Measurements from ENCODE around the gene HAL.

Gene HAL

GRCh38 chr12:96029826-96030225 is 33.7 kb upstream of the HAL start:
- Mint-ChIP-seq H3K36me3 (ENCODE audit: low read depth) (peaks cover 15% of the 10 kb centered on the region), H3K27me3 (ENCODE audit: low read depth) (no peaks in the 10 kb centered on the region), H3K27ac (no peak overlapping the region), H3K9me3 (no peaks in the 10 kb centered on the region), H3K4me3 (no peak overlapping the region), H3K4me1 (ENCODE audit: low read depth) (peaks cover 18% of the 10 kb centered on the region)

- no peaks in the 10 kb centered on the region for H3K9me3 Mint-ChIP-seq
- peaks cover 17% of the 10 kb centered on the region for H3K36me3 Mint-ChIP-seq (ENCODE audit: low read depth)
- no peak overlapping the region for H3K4me3 Mint-ChIP-seq
- no peaks in the 10 kb centered on the region for H3K27me3 Mint-ChIP-seq (ENCODE audit: low read depth)
- H3K27ac Mint-ChIP-seq: no peak overlapping the region
- H3K4me1 Mint-ChIP-seq (ENCODE audit: low read depth): peaks cover 15% of the 10 kb centered on the region
Observed at GRCh38 chr12:96028538-96028937, 32.4 kb upstream of the HAL start.

GRCh38 chr12:96026331-96026730 is 30.2 kb upstream of the HAL start:
- H3K36me3 Mint-ChIP-seq (ENCODE audit: low read depth): peaks cover 27% of the 10 kb centered on the region
- peaks cover 15% of the 10 kb centered on the region for H3K4me1 Mint-ChIP-seq (ENCODE audit: low read depth)
- H3K4me3 Mint-ChIP-seq: no peak overlapping the region
- no peaks in the 10 kb centered on the region for H3K9me3 Mint-ChIP-seq
- H3K27me3 Mint-ChIP-seq (ENCODE audit: low read depth): no peaks in the 10 kb centered on the region
- no peak overlapping the region for H3K27ac Mint-ChIP-seq

- H3K36me3 Mint-ChIP-seq (ENCODE audit: low read depth): peaks cover 27% of the 10 kb centered on the region
- H3K27me3 Mint-ChIP-seq (ENCODE audit: low read depth): no peaks in the 10 kb centered on the region
- no peak overlapping the region for H3K4me3 Mint-ChIP-seq
- no peaks in the 10 kb centered on the region for H3K9me3 Mint-ChIP-seq
- H3K27ac Mint-ChIP-seq: no peak overlapping the region
- peaks cover 14% of the 10 kb centered on the region for H3K4me1 Mint-ChIP-seq (ENCODE audit: low read depth)
Observed at GRCh38 chr12:96025518-96025917, 29.4 kb upstream of the HAL start.

DNA sequence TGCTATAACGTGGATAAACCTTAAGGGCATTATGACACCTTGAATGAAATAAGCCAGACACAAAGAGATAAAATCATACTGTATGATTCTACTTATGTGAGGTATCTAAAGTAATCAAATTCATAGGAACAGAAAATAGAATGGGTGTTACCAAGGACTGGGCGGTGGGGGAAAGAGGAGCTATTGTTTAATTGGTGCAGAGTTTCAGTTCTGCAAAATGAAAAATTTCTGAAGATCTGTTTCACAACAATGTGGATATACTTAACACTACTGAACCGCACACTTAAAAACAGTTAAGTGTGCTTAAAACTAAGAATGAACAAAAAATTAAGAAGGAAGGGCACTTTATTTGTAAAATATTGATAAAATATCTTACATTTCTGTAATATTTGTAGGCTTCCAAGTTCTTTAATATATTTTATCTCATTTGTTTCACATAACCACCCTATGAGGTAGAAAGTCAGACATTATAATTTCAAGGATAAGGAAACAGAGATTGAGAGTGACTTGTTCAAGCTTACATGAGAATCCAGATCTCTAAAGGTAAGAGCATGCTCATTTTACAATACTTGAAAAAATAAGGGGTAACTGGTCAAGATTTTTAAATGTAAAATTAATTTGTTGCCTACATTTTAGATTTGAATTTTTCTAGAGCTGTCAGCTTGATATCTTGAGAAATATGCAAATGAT is 24.3 kb upstream of the HAL start:
- peaks cover 3% of the 10 kb centered on the region for H3K4me1 Mint-ChIP-seq (ENCODE audit: low read depth)

GRCh38 chr12:96015672-96016071 is 19.5 kb upstream of the HAL start:
- H3K27ac Mint-ChIP-seq: no peak overlapping the region
- peaks cover 1% of the 10 kb centered on the region for H3K4me1 Mint-ChIP-seq (ENCODE audit: low read depth)
- H3K9me3 Mint-ChIP-seq: no peaks in the 10 kb centered on the region
- no peaks in the 10 kb centered on the region for H3K27me3 Mint-ChIP-seq (ENCODE audit: low read depth)
- no peak overlapping the region for H3K4me3 Mint-ChIP-seq
- H3K36me3 Mint-ChIP-seq (ENCODE audit: low read depth): peaks cover 27% of the 10 kb centered on the region

More for the DNA sequence above, 24.3 kb upstream of the HAL start:
- Mint-ChIP-seq H3K4me3 (no peak overlapping the region), H3K27ac (no peak overlapping the region), H3K27me3 (ENCODE audit: low read depth) (no peaks in the 10 kb centered on the region), H3K36me3 (ENCODE audit: low read depth) (peaks cover 30% of the 10 kb centered on the region), H3K9me3 (no peaks in the 10 kb centered on the region)

GRCh38 chr12:96014943-96015599 is 18.9 kb upstream of the HAL start:
- Mint-ChIP-seq H3K27me3 (ENCODE audit: low read depth) (no peaks in the 10 kb centered on the region), H3K4me3 (no peak overlapping the region), H3K9me3 (no peaks in the 10 kb centered on the region), H3K27ac (no peak overlapping the region), H3K36me3 (ENCODE audit: low read depth) (peaks cover 30% of the 10 kb centered on the region), H3K4me1 (ENCODE audit: low read depth) (no peaks in the 10 kb centered on the region)

DNA sequence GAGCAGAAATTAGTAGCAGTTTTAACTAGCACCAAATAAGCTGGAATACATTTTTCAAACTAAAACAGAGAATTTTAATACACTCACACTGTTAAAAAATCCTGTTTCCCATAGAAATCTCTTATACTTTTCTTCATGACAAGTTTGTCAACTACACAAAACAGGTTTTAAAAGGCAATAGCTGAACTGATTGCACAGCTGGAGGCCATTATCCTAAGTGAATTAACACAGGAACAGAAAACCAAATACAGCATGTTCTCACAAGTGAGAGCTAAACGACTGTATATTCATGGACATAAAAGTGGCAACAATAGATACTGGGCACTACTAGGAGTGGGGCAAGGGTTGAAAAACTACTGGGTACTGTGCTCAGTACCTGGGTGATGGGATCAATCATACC is 11.6 kb upstream of the HAL start:
- no peaks in the 10 kb centered on the region for H3K9me3 Mint-ChIP-seq
- no peak overlapping the region for H3K4me3 Mint-ChIP-seq
- no peaks in the 10 kb centered on the region for H3K27me3 Mint-ChIP-seq (ENCODE audit: low read depth)
- H3K4me1 Mint-ChIP-seq (ENCODE audit: low read depth): no peaks in the 10 kb centered on the region
- H3K27ac Mint-ChIP-seq: no peak overlapping the region
- H3K36me3 Mint-ChIP-seq (ENCODE audit: low read depth): peaks cover 25% of the 10 kb centered on the region

DNA sequence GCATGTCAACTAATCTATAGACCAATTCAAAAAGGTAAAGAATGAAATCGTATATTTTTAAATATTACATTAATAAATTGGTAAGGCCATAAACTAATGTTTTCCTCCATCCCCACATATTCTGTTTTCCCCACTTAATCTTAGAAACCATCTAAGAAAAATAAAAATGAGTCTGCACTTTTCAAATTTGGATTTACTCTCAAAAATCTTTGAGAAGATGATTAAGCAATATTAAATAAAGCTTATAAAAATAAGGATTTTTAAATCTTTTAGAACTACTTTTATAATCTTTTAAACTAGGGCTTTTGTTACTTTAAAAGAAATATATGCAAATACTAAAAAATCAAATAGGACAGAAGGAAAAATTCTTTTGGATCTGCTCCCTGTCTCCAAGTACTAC is 10.6 kb upstream of the HAL start:
- H3K9me3 Mint-ChIP-seq: no peaks in the 10 kb centered on the region
- H3K36me3 Mint-ChIP-seq (ENCODE audit: low read depth): peaks cover 27% of the 10 kb centered on the region
- H3K27me3 Mint-ChIP-seq (ENCODE audit: low read depth): no peaks in the 10 kb centered on the region
- H3K4me1 Mint-ChIP-seq (ENCODE audit: low read depth): no peaks in the 10 kb centered on the region
- no peak overlapping the region for H3K27ac Mint-ChIP-seq
- H3K4me3 Mint-ChIP-seq: no peak overlapping the region

GRCh38 chr12:96000858-96001257 is 4.7 kb upstream of the HAL start:
- peaks cover 15% of the 10 kb centered on the region for H3K36me3 Mint-ChIP-seq (ENCODE audit: low read depth)
- no peaks in the 10 kb centered on the region for H3K27me3 Mint-ChIP-seq (ENCODE audit: low read depth)
- H3K9me3 Mint-ChIP-seq: no peaks in the 10 kb centered on the region
- no peak overlapping the region for H3K27ac Mint-ChIP-seq
- no peak overlapping the region for H3K4me3 Mint-ChIP-seq
- peaks cover 12% of the 10 kb centered on the region for H3K4me1 Mint-ChIP-seq (ENCODE audit: low read depth)

GRCh38 chr12:95999484-95999883 is 3.3 kb upstream of the HAL start:
- Mint-ChIP-seq H3K4me1 (ENCODE audit: low read depth) (peaks cover 12% of the 10 kb centered on the region), H3K27ac (no peak overlapping the region)

DNA sequence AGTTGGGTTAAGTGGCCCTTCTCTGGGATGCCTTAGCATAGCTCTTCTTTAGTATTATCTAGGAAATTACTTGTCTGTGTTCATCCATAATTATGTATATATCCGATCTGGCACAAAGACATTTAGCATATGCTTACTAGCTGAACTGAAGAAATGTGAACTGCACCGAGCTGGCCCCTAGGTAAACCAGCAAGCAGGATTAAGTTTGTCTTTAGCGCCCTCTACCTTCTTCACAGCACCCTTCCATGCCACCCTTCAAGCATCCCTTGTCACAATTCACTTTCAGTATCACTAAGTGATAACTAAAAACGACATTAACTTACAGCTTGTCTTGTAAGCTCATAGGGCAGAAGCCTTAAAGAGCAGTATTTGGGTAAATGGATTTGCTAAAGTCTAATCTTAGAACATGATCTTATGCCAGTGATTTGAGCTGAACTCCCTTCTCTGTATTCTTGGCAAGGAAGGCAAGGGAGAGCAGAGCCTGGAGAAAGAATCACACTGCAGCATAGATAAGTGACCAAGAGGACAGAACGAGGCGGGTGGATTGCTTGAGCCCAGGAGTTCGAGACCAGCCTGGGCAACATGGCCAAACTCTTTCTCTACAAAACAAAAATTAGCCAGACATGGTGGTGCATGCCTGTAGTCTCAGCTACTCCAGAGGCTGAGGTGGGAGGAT is 2.6 kb upstream of the HAL start:
- H3K27me3 Mint-ChIP-seq (ENCODE audit: low read depth): no peaks in the 10 kb centered on the region

More at GRCh38 chr12:95999484-95999883, 3.3 kb upstream of the HAL start:
- peaks cover 5% of the 10 kb centered on the region for H3K36me3 Mint-ChIP-seq (ENCODE audit: low read depth)
- H3K27me3 Mint-ChIP-seq (ENCODE audit: low read depth): no peaks in the 10 kb centered on the region
- H3K4me3 Mint-ChIP-seq: no peak overlapping the region
- no peaks in the 10 kb centered on the region for H3K9me3 Mint-ChIP-seq

GRCh38 chr12:95997911-95998510 is 1.9 kb upstream of the HAL start:
- peaks cover 5% of the 10 kb centered on the region for H3K36me3 Mint-ChIP-seq (ENCODE audit: low read depth)
- no peak overlapping the region for H3K4me3 Mint-ChIP-seq
- no peaks in the 10 kb centered on the region for H3K9me3 Mint-ChIP-seq
- H3K27me3 Mint-ChIP-seq (ENCODE audit: low read depth): no peaks in the 10 kb centered on the region
- H3K27ac Mint-ChIP-seq: peak overlapping the region; percentile 53
- peaks cover 12% of the 10 kb centered on the region for H3K4me1 Mint-ChIP-seq (ENCODE audit: low read depth)

More for the DNA sequence above, 2.6 kb upstream of the HAL start:
- Mint-ChIP-seq H3K4me3 (no peak overlapping the region), H3K36me3 (ENCODE audit: low read depth) (peaks cover 5% of the 10 kb centered on the region), H3K4me1 (ENCODE audit: low read depth) (peaks cover 12% of the 10 kb centered on the region), H3K9me3 (no peaks in the 10 kb centered on the region), H3K27ac (peak overlapping the region; percentile 18)

- Mint-ChIP-seq H3K27me3 (ENCODE audit: low read depth) (no peaks in the 10 kb centered on the region), H3K4me1 (ENCODE audit: low read depth) (peaks cover 12% of the 10 kb centered on the region), H3K27ac (no peak overlapping the region), H3K9me3 (no peaks in the 10 kb centered on the region), H3K4me3 (no peak overlapping the region), H3K36me3 (ENCODE audit: low read depth) (peaks cover 3% of the 10 kb centered on the region)
Observed at GRCh38 chr12:95997276-95997675, 1.1 kb upstream of the HAL start.
